SKM-1 (cell line): ENCODE results near the gene PDE3A.

Experiments
- DNase-seq: peaks from one replicate; lab custom pipeline; 2025; ENCODE audit not compliant: unreplicated experiment; lab: John Stamatoyannopoulos, UW

The PDE3A gene

GRCh38 chr12:20681334-20681733 is 313.0 kb downstream of the PDE3A start:
- DNase-seq, result no peak

- no peak for DNase-seq
These were observed 326.9 kb downstream of the PDE3A start, which contains the start of gene SLCO1C1 for GRCh38 chr12:20695232-20695631. Gene SLCO1C1, plus strand, starts transcription at chr12:20695332. Its CDS starts 4,245 bp downstream, at chr12:20699577.

GRCh38 chr12:20696181-20696905 is 328.0 kb downstream of the PDE3A start:
- DNase-seq, result no peak

GRCh38 chr12:20701106-20701505 is 332.8 kb downstream of the PDE3A start:
- no peak for DNase-seq

- no peak for DNase-seq
These were observed 336.5 kb downstream of the PDE3A start for GRCh38 chr12:20704860-20705259.

GRCh38 chr12:20711846-20712245 is 343.5 kb downstream of the PDE3A start:
- DNase-seq, result no peak

GRCh38 chr12:20716037-20716436 is 347.7 kb downstream of the PDE3A start:
- no peak for DNase-seq

GRCh38 chr12:20716985-20717384 is 348.6 kb downstream of the PDE3A start:
- no peak for DNase-seq

GRCh38 chr12:20718294-20718693 is 350.0 kb downstream of the PDE3A start:
- DNase-seq, result no peak

- DNase-seq, result no peak
These were observed 353.8 kb downstream of the PDE3A start for GRCh38 chr12:20722142-20722541.

- DNase-seq, result no peak
These were observed 362.9 kb downstream of the PDE3A start for GRCh38 chr12:20731274-20731673.
